Osteoblast (primary cell): Measurements from ENCODE around the gene RASGRF2. TPM values are rescaled to one million over a fixed set of nuclear protein-coding genes. Genes with fewer than 3 reads are reported as not detected.
"Not testable (repeated sequence)": the region's sequence is repeated elsewhere in the genome, so short reads cannot be mapped to it uniquely, and the experiment has no call there.

ENCODE experiments used
- DNase-seq: peaks from one replicate; pipeline ENCODE4 v3.0.0; 2011; ENCODE audit warnings: low spot score, mixed read lengths; ENCODE audit not compliant: insufficient read length; ENCODE audit errors: missing footprints
- H2AFZ ChIP-seq: 2 replicates; pipeline ENCODE4 v1.6.0; 2011; ENCODE audit warnings: mild to moderate bottlenecking, low read length
- H3K27ac ChIP-seq: 2 replicates; pipeline ENCODE4 v1.5.1; 2011; ENCODE audit warnings: mild to moderate bottlenecking, low read depth, low read length, moderate library complexity
- H3K27me3 ChIP-seq: 2 replicates; pipeline ENCODE4 v1.6.0; 2012; ENCODE audit warnings: mild to moderate bottlenecking, control low read depth, inconsistent platforms, low read length, moderate library complexity; ENCODE audit not compliant: insufficient read depth
- H3K36me3 ChIP-seq: 2 replicates; pipeline ENCODE4 v1.5.1; 2011; ENCODE audit warnings: mild to moderate bottlenecking, low read length, control low read depth, moderate library complexity; ENCODE audit not compliant: insufficient read depth
- H3K4me1 ChIP-seq: 2 replicates; pipeline ENCODE4 v1.5.1; 2011; ENCODE audit warnings: mild to moderate bottlenecking, low read length, control low read depth, moderate library complexity; ENCODE audit not compliant: insufficient read depth
- H3K4me2 ChIP-seq: 2 replicates; pipeline ENCODE4 v1.6.0; 2011; ENCODE audit warnings: mild to moderate bottlenecking, low read length; ENCODE audit not compliant: insufficient read depth
- H3K4me3 ChIP-seq: fragments of 200-600 bp; sonication (generic); 3 replicates; pipeline ENCODE4 v1.5.1; 2012; ENCODE audit warnings: mild to moderate bottlenecking, low read length, inconsistent platforms; ENCODE audit not compliant: insufficient read depth
- H3K79me2 ChIP-seq: 2 replicates; pipeline ENCODE4 v1.6.0; 2012; ENCODE audit warnings: mild to moderate bottlenecking, low read length, control low read depth, inconsistent platforms; ENCODE audit not compliant: insufficient read depth
- H3K9me3 ChIP-seq: 2 replicates; pipeline ENCODE4 v1.5.1; 2011; ENCODE audit warnings: low read depth, low read length, control low read depth
- H4K20me1 ChIP-seq: 2 replicates; pipeline ENCODE4 v1.6.0; 2012; ENCODE audit warnings: mild to moderate bottlenecking, low read length, control low read depth; ENCODE audit not compliant: insufficient read depth
- total RNA-seq: library from RNA; depleted of rRNA; stranded (reverse); fragments of >200 nt; gene quantifications from 2 replicates; pipeline ENCODE4 v1.2.3, GENCODE V29; 2012
- TF ChIP-seq, protein P1 (sequence below): IDR thresholded peaks from 2 replicates; pipeline ENCODE4 v1.5.1; 2011; ENCODE audit warnings: mild to moderate bottlenecking, low read depth, low read length, moderate library complexity; ENCODE audit errors: extremely low read depth

RASGRF2 gene
- total RNA-seq, 1 donor: under 0.01 TPM

DNA sequence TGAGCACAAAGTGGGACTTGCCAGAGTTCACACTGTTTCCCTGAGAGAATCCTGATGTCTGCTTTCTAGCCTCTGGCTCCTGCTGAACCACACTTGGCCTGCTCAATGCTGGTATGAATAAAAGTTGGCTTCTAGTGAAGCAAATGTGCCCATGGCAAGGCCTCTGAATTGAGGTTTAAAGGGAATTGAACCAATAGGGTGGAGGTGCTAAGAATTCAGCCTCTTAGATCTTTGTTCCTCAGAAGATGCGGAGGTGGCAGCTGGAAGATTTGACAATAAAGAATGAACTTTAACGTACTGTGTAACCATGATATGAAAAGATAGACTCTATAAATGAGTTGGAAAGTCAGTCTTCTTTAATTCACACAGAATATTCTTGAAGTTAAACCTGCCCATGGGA, 57.2 kb downstream of the RASGRF2 start:
- DNase-seq: no peak
- peaks cover 3% of the 10 kb centered on the region for H3K27me3 ChIP-seq
- H3K79me2 ChIP-seq: no peaks in the 10 kb centered on the region
- H3K36me3 ChIP-seq: no peaks in the 10 kb centered on the region
- H3K27ac ChIP-seq: no peak overlapping the region
- H2AFZ ChIP-seq: no peak overlapping the region
- H3K4me3 ChIP-seq: no peak overlapping the region
- no peaks in the 10 kb centered on the region for H3K4me1 ChIP-seq
- H3K4me2 ChIP-seq: no peak overlapping the region
- no peaks in the 10 kb centered on the region for H4K20me1 ChIP-seq
- TF ChIP-seq, protein P1, sequence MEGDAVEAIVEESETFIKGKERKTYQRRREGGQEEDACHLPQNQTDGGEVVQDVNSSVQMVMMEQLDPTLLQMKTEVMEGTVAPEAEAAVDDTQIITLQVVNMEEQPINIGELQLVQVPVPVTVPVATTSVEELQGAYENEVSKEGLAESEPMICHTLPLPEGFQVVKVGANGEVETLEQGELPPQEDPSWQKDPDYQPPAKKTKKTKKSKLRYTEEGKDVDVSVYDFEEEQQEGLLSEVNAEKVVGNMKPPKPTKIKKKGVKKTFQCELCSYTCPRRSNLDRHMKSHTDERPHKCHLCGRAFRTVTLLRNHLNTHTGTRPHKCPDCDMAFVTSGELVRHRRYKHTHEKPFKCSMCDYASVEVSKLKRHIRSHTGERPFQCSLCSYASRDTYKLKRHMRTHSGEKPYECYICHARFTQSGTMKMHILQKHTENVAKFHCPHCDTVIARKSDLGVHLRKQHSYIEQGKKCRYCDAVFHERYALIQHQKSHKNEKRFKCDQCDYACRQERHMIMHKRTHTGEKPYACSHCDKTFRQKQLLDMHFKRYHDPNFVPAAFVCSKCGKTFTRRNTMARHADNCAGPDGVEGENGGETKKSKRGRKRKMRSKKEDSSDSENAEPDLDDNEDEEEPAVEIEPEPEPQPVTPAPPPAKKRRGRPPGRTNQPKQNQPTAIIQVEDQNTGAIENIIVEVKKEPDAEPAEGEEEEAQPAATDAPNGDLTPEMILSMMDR: no peak
- no peaks in the 10 kb centered on the region for H3K9me3 ChIP-seq

DNA sequence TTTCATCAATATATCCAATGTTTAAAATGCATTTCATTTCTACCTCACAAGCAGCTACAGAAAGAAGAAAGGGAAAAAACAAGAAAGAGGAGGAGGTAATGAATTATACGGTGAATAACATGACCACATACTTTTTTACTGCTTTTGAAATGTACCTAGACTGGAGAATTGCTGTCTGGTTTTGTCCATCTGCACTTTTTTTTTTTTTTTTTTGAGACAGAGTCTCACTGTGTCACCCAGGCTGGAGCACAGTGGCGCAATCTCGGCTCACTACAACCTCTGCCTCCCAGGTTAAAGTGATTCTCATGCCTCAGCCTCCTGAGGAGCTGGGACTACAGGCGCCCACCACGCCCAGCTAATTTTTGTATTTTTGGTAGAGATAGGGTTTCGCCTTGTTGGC, 58.4 kb downstream of the RASGRF2 start:
- not testable (repeated sequence) for H3K4me3 ChIP-seq, H3K27ac ChIP-seq, H3K36me3 ChIP-seq, H2AFZ ChIP-seq, H3K79me2 ChIP-seq, H3K9me3 ChIP-seq, H4K20me1 ChIP-seq, H3K4me2 ChIP-seq, DNase-seq, H3K27me3 ChIP-seq, H3K4me1 ChIP-seq

DNA sequence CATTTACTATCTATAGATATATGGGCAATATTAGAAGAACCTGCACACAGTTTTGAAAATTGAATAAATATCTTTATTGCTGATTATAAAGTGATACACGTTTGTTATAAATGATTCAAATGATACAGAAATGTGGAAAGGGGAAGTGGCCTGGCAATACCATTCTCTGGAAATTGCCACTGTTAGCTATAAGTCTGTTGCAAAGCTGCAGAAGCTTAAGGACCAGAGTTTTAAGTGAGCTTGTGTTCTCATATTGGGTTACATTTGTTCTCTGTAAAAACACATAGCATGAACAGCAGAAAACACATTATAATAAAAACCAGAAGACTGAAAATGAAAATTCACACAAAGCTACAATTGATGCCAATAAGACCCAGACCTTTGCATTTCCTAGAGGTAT, 59.6 kb downstream of the RASGRF2 start:
- no peak for DNase-seq
- H3K36me3 ChIP-seq: no peaks in the 10 kb centered on the region

DNA sequence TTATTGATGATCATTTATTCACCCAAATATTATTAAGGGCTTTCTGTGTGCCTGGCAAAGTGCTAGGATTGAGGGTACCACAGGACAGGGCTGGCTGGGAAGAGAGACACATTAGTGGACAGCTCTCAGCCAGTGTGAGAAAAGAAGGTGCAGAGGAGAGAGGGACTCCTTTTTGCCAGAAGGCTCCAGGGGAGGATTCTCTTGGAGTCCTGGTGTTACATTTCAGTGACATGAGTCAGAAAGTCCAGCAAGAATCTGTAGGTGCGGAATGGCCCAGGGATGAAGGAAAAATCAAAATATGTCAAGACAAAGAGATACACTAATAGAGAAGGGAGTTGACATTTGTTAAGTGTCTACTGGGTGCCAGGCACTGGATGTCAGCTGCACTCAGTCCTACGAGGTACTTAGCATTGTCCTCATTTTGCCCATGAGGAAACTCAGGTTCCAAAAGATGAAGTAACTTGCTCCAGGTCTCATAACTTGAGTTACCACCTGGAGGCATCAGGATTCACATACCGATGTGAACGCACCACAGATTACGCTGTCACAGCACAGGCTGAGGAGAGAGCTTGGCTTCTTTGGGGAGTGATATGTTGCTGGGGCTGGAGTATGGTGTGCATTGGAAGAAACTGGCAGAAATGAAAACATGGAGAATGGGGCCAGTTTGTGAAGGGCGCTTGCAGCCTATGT, 60.5 kb downstream of the RASGRF2 start:
- H2AFZ ChIP-seq: no peak overlapping the region
- H3K27ac ChIP-seq: no peak overlapping the region
- no peaks in the 10 kb centered on the region for H4K20me1 ChIP-seq
- H3K36me3 ChIP-seq: no peaks in the 10 kb centered on the region
- no peak for DNase-seq
- H3K79me2 ChIP-seq: no peaks in the 10 kb centered on the region
- H3K27me3 ChIP-seq: peaks cover 7% of the 10 kb centered on the region
- TF ChIP-seq, protein P1: no peak
- H3K4me1 ChIP-seq: no peaks in the 10 kb centered on the region
- H3K9me3 ChIP-seq: no peaks in the 10 kb centered on the region
- H3K4me3 ChIP-seq: no peak overlapping the region
- no peak overlapping the region for H3K4me2 ChIP-seq

More for the DNA sequence above, 59.6 kb downstream of the RASGRF2 start:
- Histone ChIP-seq H3K4me2 (no peak overlapping the region), H3K27ac (no peak overlapping the region), H3K9me3 (no peaks in the 10 kb centered on the region), H3K79me2 (no peaks in the 10 kb centered on the region), H2AFZ (no peak overlapping the region), H3K4me3 (no peak overlapping the region), H3K4me1 (no peaks in the 10 kb centered on the region), H3K27me3 (peaks cover 3% of the 10 kb centered on the region), H4K20me1 (no peaks in the 10 kb centered on the region)
- TF ChIP-seq, protein P1: no peak
